Esophagus mucosa (tissue), 1 donor: ENCODE data around the gene PSTPIP2. TPM values are rescaled to one million over a fixed set of nuclear protein-coding genes. Genes with fewer than 3 reads are reported as not detected.
"Not testable (repeated sequence)": the region's sequence is repeated elsewhere in the genome, so short reads cannot be mapped to it uniquely, and the experiment has no call there.

Source experiments
- ATAC-seq: fragments of 200-7000 bp; cut with Tn5 transposase; one replicate; pipeline ENCODE4 v1.9.1; 2020
- total RNA-seq: library from RNA; stranded (reverse); gene quantifications from one replicate; pipeline ENCODE4 v1.2.4, GENCODE V29; 2023
- donor health status: DM: yes; HTN: yes; CAD: no.

Gene PSTPIP2
- total RNA-seq, 1 donor from 2014 or later, result 4.7 TPM

DNA sequence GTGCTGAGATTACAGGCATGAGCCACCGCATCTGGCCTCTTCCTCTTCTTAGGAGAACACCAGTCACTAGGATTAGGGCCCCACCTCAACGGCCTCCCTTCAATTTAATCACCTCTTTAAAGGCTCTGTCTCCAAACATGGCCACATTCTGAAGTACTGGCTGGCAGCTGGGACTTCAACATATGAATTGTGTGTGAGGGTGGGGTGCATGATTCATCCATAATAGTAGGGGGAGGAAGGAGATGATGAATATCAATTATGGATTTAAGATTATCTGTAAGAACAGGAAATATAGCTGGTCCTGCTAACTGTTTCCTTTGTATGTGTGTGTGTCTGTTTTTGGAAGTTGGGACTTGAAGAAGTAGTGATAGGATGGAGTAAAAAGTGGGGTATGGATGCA is 90.2 kb downstream of the PSTPIP2 start:
- no peak for ATAC-seq

DNA sequence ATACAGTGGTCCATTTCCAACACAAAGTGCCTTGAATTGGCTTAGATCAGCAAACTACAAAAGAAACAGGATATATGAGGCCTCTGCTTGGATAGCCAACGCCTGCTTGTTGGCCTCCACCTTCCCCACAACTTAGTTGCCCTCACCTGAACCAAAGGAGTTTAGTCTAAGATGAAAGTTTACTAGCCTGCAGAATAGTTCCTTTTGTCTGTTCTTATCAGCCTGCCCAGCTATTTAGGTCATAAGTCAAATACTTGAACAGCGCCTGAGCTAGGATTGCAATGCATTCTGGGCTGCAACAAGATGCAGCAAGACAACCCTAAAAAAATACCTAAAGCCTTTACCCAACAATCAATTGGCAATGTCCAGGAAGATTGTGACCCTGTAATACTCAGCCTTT is 91.8 kb downstream of the PSTPIP2 start:
- ATAC-seq, result no peak

DNA sequence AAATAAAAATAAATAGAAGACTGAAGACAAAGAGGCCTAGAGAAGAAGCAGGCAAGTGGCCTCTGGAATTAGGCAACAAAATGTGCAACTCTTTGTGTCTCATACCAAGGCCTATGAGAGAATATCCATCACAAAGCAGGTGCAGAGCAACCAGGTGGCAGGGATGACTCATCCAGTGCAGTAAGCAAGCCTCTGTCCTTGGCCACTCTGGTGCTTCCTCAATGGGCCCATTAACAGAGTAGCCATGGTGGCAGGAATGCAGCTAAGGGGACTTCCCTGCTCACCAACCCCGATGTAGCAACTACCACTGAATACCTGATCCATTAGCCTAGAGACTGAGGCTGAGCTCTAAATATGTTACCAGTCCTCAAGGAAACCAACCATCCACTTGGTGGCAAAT is 94.0 kb downstream of the PSTPIP2 start:
- peak; percentile 78 for ATAC-seq

DNA sequence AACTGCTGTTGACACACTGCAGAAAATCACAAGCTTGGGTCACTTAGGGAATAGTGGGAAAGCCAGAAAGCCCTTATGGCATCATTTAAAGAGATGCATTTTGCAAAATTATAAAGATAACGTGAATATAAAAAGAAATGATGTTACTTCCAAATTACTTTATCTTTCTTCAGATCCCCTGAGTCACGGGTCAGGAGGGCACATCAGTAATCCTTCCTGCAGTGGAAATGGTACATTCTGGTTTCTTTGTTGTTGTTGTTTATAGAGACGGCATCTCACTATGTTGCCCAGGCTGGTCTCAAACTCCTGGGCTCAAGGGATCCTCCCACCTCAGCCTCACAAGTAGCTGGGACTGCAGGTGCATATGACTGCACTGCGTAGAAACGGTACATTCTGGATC is 95.1 kb downstream of the PSTPIP2 start:
- ATAC-seq, result no peak

DNA sequence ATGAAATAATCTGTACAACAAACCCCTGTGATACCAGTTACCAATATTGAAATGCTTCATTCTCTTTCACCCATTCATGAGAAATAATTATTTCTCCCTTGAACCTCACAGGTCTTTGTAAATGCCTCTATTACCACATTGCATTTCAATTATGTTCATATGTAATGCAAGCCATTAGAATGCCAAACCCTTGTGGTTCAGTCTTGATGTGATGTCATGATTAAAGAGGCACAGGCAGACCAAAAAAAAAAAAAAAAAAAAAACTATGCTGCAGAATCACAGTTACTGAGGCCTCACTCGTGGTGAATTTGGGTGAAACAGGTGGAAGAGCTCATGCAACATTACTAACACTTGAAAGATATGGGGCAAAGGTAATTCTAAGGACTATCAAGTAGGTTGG is 95.5 kb downstream of the PSTPIP2 start:
- no peak for ATAC-seq

DNA sequence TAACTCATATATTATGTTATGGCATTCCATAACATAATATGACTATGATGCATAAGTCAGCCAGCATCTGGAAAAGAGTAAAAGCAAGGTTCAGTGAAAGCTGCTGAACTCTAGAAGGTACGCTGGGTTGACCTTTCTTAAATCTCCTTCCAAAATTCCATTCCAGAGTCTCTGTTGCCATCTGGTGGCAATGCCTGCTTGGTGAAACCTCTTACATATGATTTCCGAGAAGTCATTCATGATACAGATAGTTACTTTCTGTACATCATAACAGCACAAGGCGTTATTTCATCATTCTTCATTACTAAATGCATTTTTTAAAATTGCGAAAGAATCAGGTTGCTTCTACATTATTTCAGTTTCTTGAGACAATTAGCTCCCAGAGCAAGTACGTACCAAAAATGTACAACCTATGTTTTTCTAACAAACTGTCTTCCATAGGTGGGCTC is 97.9 kb downstream of the PSTPIP2 start:
- ATAC-seq, result peak; percentile 85

DNA sequence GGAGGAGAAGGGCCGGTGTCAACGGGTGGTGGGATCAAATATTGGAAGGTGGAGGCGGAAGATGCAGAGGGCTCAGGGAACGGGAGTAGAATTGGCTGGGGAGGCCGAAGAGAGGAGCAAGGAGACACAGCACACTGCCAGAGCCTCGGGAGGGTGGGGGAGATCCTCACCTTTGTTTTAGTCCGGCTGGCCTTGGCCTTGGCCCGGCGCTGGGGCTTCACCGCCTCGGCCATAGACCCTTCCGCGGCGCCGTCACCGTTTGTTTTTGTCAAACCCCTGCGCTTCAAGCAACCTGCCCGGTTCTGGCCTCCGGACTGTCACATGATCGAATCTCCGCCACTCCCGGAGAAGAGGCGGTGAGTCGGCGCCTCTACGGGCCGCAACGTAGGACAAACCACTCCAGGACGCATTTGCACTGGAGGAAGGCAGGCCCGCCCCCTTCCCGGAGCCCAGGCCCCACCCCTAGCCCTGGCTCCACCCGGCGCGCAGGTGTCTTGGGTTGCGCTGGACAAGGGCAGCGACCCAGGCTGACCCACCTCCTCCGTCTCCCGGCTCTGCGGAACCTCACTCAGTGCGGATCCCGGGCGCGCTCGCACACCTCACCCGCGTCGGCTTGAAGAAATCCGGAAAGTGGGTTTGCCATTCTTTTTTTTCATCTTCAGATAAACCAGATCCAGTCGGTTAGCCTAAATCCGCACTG is 104.9 kb downstream of the PSTPIP2 start, which contains the start of gene EPG5:
Gene EPG5 (minus strand): TSS at position 323 of the 700 bp plus-strand sequence. CDS start 90 bp downstream, at position 233.
- ATAC-seq, result peak; percentile 100

DNA sequence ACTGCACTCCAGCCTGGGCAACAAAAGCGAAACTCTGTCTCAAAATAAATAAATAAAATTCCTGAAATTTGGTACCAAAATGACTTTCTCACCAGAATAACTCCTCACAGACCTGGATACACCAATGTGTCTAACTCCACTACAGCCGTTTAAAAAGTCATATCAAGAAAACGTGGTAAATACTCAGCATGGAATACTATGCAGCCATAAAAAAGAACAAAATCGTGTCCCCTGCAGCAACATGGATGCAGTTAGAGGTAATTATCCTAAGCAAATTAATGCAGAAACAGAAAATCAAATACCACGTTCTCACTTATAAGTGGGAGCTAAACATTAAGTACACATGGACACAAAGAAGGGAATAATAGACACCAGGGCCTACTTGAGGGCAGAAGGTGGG is 107.1 kb downstream of the PSTPIP2 start:
- not testable (repeated sequence) for ATAC-seq

DNA sequence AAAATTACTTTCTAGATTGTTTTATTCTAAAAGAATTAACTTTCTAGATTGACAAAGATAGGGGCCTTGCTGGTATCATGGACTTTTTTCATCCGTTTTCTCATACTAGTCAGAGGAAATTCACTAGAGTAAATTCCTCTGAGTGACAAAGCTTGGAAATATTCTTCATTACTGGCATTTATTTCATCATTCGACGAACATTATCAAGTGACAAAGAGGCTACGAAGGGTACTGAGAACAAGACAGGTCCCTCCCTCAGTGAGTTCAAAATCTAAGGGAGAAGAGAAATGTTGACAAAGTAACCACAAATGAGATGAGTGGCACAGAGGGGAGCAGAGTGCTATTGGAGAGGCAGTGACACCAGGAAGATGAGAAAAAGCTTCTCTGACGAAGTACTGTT is 109.2 kb downstream of the PSTPIP2 start:
- no peak for ATAC-seq

DNA sequence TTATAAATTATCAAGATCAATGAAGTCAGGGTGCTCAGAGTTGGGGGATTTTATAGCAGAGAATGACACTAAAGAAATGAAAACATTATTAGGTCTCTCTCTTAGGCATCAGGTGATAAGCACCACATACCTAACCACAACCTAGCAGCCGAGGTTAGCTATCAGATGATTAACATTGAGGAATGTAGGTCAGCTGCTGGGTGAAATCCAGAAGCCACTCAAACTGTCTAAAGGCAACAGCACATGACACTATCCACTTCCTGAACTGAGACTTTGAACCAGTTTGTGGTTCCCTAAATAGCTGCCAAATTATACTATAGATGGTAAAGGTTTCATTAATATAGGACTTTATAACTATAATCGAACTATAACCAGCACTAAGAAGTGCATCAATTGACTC is 109.6 kb downstream of the PSTPIP2 start:
- no peak for ATAC-seq

DNA sequence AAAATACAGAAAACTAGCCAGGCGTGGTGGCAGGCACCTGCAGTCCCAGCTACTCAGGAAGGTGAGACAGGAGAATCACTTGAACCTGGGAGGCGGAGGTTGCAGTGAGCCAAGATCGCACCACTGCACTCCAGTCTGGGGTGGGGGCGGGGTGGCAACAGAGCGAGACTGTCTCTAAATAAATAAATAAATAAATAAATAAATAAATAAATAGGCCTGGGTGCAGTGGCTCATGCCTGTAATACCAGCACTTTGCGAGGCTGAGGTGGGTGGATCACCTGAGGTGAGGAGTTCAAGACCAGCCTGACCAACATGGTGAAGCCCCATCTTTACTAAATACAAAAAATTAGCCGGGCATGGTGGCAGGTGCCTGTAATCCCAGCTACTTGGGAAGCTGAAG is 112.6 kb downstream of the PSTPIP2 start:
- ATAC-seq, result not testable (repeated sequence)

DNA sequence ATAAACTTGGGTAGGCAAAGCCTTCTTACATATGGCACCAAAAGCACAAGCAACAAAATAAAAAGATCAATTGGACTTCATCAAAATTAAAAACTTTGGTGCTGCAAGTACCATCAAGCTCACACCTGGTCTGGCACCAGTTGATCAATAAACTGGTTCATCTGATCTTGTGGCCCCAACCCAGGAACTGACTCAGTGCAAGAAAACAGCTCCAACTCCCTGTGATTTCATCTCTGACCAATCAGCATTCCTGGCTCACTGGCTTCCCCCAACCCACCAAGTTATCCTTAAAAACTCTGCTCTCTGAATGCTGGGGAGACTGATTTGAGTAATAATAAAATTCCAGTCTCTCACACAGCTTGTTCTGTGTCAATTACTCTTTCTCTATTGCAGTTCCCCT is 113.3 kb downstream of the PSTPIP2 start:
- no peak for ATAC-seq

DNA sequence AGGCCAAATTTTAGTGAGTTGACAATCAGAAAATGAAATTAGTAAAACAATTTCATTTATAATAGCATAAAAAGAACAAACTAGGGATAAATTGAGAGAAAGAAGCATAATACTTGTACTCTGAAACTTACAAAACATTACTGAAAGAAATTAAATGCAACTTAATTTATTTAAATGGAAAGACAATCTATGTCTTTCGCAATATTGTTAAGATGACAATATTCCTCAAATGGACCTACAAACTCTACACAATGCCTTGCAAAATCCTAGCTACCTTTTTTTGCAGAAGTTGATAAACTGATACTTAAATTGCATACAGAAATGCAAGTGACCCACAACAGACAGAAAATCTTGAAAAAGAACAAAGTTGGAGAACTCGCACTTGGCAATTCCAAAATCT is 114.0 kb downstream of the PSTPIP2 start:
- ATAC-seq, result no peak

DNA sequence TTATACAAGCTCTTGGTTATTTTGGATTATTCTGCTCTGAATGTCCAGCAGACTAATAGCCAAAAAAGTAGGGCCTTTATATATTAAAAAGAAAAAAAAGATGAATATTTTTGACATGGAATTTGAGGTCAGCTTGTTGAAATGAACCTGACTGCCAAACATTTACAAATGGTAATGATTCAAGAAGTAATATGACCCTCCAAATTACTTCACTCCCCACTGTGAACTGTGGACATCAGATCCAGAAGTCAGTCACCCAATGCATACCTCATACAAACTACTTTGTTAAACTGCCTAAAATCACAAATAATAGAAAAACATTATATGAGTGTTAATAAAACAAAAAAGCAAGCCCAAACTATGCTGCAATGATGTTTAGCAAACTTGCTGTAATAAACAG is 115.0 kb downstream of the PSTPIP2 start:
- no peak for ATAC-seq

DNA sequence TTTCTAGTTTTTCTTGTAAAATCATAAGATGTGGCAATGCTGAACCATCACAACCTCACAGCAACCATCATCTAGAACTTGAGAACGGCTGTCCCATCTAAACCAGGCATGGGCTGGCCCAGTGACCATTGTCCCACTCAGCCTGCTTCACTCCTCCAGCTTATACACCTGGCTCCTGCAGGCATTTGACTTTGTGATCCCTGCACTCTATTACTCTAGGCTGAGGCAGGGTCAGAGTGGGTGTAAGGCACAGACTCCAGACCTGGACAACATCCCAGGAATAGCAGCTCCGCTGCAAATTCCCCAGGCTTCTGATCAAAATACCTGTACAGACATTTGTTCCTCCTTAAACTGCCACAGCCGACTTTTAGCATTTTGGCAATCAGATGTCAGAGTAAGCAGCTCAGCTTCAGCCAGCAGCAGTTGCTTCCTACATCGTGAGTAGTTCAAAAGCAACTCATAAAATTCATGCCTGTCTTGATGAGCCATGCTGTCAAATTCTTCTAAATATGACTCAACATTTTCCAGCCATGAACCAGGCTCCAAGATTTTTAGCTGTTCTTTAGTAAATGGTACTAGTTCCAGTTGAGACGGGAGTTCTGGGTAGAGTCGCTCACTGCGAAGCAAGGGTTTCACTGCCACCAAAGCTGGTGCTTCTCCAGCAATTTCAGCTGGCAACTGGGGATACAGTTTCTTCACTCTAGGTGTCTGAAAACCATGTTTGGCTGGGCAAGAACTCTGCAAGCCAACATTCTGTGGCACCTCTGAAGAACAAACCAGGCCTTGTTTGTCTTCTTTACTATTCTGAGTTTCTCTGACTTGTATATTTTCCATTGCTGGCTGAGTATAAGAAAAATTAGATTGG is 117.8 kb downstream of the PSTPIP2 start:
- ATAC-seq, result no peak

DNA sequence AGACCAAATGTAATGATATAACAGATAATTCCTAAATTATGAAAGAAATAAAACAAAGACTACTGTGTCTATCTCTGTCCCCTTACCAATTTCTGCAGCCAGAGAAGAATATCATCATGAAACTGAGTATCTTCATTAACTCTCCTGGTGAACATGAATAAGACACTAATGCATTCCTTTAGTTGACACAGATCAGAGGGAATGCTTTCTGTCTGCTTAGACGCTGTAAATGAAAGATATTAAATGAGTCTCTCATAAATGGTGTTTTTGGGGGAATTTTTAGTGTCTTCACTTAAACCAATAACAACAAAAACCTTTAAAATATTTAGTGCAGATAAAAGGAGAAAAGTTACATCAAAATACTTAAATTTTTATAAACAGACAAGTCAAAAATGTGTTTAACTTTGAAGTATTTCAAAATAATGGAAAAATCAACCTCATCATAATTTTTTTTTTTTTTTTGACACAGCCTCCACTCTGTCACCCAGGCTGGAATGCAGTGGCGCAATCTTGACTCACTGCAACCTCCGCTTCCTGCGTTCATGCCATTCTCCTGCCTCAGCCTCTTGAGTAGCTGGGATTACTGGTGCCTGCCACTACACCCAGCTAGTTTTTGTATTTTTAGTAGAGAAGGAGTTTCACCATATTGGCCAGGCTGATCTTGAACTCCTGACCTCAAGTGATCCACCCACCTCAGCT is 120.9 kb downstream of the PSTPIP2 start:
- no peak for ATAC-seq

DNA sequence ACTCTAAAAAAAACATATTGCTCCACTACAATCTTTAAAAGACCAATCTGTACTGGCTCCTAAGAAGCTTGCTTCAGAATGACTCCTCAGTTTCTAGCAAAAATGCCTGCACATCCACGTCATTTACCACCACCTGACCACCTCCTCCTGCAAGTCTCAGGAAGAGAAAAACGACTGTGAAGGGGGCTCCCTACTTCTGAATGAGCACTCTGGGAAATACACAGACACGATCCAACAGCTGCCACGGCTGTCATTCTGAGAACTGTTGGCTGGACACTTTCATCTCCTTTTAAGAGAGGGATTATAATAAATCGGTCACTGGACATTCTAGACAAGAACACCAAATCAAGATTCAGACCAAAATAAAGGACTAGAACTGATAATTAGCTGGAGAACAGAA is 126.4 kb downstream of the PSTPIP2 start:
- ATAC-seq, result no peak

DNA sequence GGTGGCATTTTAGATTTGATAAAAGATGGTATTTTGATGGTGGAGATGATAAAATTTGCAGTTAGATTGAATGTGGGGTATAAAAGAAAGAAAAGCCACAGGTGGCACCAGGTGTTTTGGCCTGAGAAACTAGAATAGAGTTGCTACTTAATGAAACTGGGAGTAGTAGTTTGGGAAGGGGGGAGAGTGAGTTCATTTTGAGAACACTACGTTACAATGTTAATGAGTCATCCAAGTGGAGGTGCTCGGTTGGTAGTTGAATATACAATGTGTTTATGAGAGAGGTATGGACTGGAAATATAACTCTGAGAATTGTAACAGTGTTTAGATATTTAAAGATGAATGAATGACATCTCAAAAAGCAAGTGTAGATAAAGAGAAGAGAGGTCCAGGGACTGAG is 131.3 kb downstream of the PSTPIP2 start:
- no peak for ATAC-seq

DNA sequence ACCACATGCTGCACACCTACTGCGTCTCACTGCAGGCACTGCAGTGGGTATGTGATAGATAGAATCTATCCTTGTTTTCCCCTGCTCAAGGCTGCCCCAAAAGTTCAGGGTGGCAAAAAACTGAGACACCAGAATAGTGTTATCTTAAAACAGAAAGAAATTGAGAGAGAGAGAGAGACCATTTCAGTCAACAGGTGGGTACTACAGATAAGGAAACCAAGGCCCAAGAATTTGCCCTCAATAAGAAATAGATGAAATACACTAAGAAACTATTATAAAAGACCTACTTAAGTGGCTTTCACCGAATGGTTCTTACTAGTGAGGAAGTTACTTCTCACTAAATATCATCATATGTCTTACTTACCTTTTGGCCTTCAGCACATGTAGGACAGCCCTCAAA is 132.8 kb downstream of the PSTPIP2 start:
- no peak for ATAC-seq

DNA sequence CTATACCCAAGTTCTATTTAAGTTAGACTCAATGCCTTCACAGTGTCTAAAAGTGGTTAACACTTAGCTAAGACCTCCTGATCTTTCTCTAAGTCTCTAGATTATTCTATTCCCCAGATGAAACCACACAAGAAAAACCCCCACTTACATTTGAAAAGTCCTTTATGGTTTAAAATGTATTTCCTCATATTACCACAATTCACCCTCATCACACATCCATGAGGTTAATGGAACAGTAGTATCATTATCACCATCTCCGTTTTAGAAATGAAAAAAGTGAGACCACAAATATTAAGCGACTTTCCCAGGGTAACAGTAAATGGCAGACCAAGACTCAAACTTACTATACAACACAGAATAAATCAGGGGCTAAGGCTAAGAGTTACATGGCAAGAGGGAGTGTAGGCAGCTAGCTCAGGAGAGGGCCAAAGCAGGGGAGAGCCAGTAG is 133.5 kb downstream of the PSTPIP2 start:
- no peak for ATAC-seq

DNA sequence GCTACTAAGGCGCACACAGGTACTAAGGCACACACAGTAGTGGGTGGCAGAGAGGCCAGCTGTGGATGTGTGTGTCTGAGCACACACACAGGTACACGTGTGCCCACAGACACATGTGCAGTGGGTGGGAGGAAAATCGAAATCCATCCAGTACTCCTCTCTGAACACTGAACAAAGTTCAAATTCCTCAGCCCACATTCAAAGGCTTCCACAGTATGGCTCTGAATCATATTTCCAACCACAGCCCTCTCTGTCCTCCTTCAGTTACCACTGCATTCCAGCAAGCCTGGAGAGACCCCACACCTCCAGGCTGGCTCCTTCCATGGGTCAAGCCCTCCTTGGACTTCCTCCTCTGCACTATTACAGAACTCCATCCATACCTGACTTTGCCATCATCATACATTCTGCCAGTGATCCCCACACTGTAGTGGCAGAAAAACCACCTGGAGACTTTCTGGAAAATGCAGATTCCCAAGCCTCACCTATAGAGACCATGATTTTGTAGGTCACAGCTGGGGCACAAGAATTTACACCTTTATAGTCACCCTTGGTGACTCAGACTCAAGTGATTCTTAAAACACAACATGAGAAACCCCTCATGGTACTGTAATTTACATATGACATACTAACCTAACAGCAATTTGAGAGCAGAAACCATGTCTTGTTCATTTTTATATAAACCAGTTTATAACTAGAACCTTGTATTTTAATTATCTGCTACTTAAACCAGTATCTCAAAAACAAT is 136.3 kb downstream of the PSTPIP2 start:
- ATAC-seq, result no peak
